HG03039 (cell line): ENCODE measurements around the gene EIF2AK3.
"Not testable (repeated sequence)": the region's sequence is repeated elsewhere in the genome, so short reads cannot be mapped to it uniquely, and the experiment has no call there.

Experiments used
- ATAC-seq: cut with Tn5 transposase; IDR thresholded peaks from one replicate; pipeline ENCODE4 v1.9.1; 2021; ENCODE audit warnings: mild to moderate bottlenecking, moderate library complexity; ENCODE audit not compliant: unreplicated experiment

EIF2AK3 gene

GRCh38 chr2:88627055-88627855 is at the start of gene EIF2AK3:
TSS of gene EIF2AK3 (minus strand) at chr2:88627464. CDS start at chr2:88627274, 190 bp downstream.
- ATAC-seq = peak; percentile 86

GRCh38 chr2:88673363-88673762 is 46.1 kb upstream of the EIF2AK3 start:
- ATAC-seq = no peak

DNA sequence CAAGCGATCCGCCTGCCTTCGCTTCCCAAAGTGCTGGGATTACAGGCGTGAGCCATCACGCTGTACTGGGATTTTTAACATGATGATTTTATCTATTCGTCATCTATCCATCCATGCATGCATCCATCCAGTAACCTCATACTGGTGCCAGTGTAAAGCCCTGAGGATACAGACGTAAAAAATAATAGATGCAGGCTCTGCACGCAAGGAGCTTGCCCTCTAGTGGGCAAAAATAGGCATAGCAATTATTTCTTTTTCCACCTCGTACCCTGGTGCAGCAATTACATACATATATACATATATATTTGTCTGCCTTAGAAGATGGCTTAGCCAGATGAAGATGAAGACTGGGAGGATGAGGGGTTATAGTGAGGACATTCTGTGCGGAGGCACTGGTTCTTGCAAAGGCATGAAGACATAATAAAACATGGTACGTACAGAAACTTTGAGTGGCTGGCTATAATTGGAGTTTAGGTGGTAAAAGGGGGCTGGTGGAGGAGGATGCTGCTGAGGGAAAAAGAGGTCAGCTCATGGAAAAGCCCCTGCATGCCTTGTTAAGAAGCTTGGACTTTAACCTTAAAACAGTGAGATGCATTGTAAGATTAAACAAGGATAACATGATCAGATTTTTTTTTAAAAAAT is 44.6 kb upstream of the EIF2AK3 start:
- ATAC-seq = no peak

DNA sequence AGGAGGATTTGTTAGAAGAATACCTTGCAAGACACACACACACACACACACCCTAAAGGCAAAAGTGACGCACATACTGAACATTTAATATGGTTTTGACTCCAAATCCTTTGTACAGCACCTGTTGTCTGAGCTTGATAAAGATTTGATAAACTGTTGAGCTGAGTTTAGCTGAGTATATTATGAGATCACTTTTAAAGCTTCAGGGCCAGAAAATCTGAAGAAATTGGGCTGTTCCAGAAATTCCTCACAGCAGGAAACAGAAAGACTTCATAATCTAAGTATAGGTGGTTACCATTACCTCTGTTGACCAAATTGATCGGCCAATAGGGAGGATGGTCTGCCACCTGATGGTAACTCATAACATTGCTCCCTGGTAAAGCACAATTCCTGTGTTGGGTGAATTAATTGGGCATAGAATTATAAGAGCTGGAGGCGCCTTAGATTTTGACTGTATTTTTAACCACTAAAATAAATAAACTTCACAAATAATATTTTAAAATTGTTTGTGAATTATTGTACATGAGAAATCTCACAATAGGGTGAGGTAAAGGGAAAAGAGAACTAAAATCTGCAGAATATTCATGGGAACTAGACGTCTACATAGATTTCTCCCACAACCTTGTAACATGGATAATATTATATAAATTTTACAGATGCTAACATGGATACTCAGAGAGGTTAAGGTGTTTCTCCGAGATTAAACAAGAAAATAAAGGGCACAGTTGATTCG is 42.4 kb upstream of the EIF2AK3 start:
- peak; percentile 61 for ATAC-seq

DNA sequence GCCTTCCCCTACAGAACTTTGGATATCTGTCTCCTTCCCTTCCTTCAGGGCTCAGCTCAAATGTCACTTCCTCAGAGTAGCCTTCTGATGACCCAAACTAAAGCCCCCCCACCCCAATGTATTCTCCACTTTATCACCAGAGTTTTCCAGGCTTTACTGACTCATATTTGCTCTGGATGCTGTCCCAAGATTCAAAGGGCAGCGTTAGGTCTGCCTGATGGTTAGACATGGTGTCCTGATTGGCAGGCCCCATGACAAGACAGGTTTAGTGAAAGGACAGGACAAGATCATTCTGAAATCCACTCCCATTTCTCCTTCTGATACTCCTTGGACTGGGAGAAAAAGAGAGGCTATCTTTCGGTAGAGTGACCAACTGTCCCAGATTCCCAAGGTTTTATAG is 41.6 kb upstream of the EIF2AK3 start:
- ATAC-seq = no peak

DNA sequence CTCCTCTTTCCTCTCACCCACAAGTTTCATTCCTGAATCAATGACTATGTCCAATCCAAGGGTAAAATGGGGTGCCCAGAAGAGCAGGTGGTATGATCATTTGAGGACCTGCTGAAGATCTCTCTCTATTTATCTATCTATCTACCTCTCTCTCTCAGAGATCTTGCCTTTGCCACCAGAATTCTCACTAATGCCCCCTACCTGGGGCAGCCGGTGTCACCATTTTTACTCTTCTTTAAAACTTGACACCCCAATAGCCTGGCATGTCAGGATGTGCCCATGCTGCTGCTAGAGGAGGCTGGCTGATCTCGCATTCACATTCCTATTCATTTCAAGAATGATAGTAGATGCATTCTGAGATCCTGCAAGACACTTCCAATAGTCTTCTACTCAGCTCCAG is 40.0 kb upstream of the EIF2AK3 start:
- ATAC-seq = no peak

DNA sequence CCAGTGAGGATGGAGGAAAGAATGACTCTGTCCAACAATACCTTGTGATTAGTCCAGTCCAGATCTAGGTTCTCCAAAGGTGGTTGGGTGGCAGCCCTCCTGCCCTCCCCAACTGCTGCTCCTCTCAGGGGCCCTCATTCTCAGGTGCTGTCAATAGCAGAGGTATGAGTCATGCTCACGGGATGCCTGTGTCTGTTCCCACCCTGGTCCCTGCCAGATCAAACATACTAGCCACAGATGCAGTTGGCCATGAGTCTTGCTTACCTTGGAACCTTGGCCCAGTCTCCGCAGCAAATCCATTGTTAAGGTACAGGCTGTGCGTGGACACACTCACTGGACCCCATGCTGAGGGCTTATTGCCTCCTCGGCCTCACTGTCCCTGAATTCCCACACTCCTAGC is 39.3 kb upstream of the EIF2AK3 start:
- ATAC-seq = no peak

DNA sequence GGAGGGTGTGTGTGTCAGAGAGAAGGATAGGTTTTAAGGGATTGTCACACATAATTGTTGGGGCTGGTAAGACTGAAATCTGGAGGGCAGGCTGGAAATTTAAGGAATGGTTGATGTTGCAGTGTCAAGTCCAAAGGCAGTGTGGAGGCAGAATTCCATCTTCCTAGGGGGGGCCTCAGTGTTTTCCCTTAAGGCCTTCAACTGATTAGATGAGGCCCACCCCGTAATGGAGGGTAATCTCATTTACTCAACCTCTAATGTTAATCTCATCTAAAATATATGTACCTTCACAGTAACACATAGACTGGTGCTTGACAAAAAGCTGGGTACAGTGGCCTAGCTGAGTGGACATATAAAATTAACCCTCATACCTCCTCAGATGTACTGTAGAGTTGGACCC is 33.4 kb upstream of the EIF2AK3 start:
- ATAC-seq = no peak

- no peak for ATAC-seq
Measured at GRCh38 chr2:88659538-88659915, 32.3 kb upstream of the EIF2AK3 start.

DNA sequence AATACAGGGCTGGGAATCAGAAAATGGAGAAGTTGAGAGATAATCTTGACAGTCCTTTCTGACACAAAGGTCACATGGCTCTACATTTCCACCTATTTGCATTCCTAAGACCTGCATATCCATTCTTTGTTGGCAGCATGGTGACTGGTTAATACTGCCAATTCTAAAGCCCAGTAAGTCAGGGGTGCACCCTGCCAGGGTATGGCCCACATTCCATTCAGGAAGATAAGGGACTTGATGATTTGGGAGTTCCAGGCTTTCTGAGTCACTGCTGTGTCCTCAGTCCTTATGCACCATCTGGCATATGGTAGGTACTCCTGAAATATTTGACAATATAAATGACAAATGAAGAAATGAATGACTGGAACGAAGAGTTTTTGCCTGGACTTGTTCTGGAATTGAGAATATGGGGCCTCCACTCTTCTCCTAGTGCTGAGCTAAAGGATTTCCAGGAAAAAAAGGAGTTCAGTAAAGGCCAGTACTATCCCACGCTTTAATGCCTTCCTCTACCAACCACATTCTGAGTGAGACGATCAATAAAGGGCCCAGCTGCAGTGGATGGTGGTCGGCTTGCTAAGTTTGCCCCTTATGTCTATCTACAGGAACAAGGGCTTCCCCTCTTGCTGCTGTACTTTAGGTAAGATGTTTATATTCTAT is 31.7 kb upstream of the EIF2AK3 start:
- no peak for ATAC-seq

DNA sequence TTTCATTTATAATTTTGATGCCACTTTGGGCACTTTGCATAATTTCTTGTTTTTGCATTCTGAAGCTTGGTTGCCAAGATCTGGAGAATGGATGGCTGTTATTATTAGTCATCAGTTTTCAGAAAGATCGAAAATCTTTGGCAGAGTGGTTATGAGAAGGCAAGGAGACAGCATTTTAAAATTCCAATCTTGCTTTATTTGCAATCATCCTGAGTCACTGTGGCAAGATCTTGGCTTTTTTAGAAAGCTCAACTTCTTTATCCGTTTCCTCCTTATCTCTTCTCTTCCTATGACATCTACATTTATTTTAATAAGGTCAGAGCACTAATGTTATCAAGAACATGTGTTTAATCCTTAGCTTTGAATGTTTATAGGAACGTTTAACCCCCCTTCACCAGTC is 31.1 kb upstream of the EIF2AK3 start:
- no peak for ATAC-seq

GRCh38 chr2:88657131-88657530 is 29.9 kb upstream of the EIF2AK3 start:
- no peak for ATAC-seq

- no peak for ATAC-seq
Measured at GRCh38 chr2:88656690-88657089, 29.4 kb upstream of the EIF2AK3 start.

GRCh38 chr2:88654714-88655113 is 27.4 kb upstream of the EIF2AK3 start:
- no peak for ATAC-seq

- no peak for ATAC-seq
Measured at GRCh38 chr2:88651646-88652045, 24.4 kb upstream of the EIF2AK3 start.

DNA sequence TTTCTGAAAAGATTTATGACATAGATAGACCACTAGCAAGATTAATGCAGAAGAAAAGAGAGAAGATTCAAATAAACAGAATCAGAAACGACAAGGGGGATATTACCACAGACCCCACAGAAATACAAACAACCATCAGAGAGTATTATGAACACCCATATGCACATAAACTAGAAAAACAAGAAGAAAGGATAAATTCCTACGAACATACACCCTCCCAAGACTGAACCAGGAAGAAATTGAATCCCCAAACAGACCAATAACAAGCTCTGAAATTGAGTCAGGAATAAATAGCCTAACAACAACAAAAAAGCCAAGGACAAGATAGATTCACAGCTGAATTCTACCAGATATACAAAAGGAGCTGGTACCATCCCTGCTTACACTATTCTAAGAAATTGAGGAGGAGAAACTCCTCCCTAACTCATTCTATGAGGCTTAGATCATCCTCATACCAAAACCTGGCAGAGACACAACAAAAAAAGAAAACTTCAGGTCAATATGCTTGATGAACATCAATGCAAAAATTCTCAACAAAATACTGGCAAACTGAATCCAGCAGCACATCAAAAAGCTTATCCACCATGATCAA is 18.1 kb upstream of the EIF2AK3 start:
- ATAC-seq = not testable (repeated sequence)

- no peak for ATAC-seq
Measured at GRCh38 chr2:88642278-88642677, 15.0 kb upstream of the EIF2AK3 start.

DNA sequence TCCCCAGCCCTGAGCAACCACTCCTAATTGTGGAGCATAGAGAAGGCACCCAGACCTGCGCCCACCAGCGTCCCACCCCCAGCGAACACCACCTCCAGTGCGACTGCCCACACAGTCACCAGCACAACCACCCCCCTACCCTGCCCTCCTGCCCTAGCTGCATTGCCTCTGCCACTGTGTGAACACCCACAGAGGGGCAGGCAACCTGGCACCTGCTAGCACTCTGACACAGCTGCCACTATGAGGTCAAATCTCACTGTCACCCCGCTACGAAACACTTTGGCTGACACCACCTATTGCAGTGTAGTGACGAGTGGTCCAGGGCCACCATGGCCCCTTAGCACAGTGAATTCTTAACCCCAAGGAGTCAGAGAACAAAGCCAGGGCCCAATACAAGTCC is 14.1 kb upstream of the EIF2AK3 start:
- no peak for ATAC-seq

DNA sequence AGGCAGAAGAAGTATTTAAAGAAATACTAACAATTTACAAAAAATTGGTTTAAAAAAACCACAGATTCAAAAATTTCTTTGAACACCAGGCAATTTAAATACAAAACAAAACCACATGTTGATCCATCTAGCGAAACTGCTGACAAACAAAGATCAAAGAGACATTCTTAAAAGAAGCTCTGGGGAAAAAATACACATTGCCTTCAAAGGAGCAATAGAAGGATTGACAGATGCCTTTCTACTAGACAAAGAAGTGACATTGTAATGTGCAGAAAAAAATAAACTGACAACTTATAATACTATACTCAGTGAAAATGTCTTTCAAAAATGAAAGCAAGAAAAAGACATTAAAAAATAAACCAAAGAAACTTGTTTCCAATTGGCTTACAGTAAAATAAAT is 12.6 kb upstream of the EIF2AK3 start:
- ATAC-seq = no peak

DNA sequence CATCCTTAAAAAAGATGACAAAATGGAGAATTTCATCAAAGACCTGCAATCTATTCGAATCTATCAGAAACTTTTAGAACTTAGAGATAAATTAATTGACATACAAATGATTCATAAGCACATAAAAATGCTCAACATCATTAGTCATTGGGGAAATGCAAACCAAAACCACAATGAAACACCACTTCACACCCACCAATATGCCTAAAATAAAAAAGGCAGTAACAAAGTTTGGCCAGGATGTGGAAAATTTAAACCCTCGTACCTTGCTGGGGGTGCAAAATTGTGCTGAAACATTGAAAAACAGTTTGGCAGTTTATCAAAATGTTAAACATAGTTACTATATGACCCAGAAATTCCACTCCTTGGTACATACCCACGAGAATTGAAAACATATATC is 11.5 kb upstream of the EIF2AK3 start:
- no peak for ATAC-seq

DNA sequence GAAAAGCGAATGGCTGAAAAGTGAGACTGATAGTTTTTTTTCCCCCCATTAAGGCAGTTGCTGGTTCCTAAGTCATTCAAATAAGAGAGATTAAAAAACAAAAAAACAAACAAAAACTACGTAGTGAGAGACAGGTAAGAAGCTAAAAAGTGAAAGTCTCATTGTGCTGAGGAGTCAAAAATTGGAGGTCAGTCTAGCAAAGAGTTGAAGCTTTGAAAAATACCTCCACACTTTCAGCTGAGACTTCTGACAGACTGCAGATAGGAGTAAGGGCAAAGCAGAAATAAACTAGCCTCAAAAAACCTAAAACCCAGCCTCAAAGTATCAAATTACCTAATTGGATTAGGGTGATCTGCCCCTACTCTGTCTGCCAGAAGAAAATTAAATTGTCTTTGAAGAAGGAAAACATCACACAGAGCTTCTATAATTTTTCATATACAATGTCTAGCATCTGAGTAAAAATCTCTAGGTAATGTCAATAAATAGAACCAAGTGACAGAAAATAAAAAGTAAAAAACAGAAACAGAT is 10.9 kb upstream of the EIF2AK3 start:
- ATAC-seq = no peak
